Smooth muscle cell (in vitro differentiated cells): Measurements from ENCODE around the gene FFAR4. TPM values are rescaled to one million over a fixed set of nuclear protein-coding genes. Genes with fewer than 3 reads are reported as not detected.
"Not testable (repeated sequence)": the region's sequence is repeated elsewhere in the genome, so short reads cannot be mapped to it uniquely, and the experiment has no call there.

Experiments used
- DNase-seq: peaks from one replicate; lab custom pipeline; 2025; ENCODE audit not compliant: unreplicated experiment; lab: John Stamatoyannopoulos, UW
- H2AFZ ChIP-seq: fragments of 200-600 bp; sonication (generic); 2 replicates; pipeline ENCODE4 v1.6.0; 2016; ENCODE audit warnings: antibody characterized with exemption, low read depth, mild to moderate bottlenecking
- H3F3A ChIP-seq: fragments of 200-600 bp; sonication (generic); 2 replicates; pipeline ENCODE4 v1.6.0; 2017; ENCODE audit warnings: antibody characterized with exemption, low read depth
- H3K27ac ChIP-seq: fragments of 200-600 bp; sonication (generic); 2 replicates; pipeline ENCODE4 v1.5.1; 2016; ENCODE audit warnings: low read depth, mild to moderate bottlenecking
- H3K27me3 ChIP-seq: fragments of 200-600 bp; sonication (generic); 2 replicates; pipeline ENCODE4 v1.6.1; 2016; ENCODE audit warnings: low read depth, mild to moderate bottlenecking
- H3K36me3 ChIP-seq: fragments of 200-600 bp; sonication (generic); 2 replicates; pipeline ENCODE4 v1.5.1; 2016; ENCODE audit warnings: low read depth
- H3K4me1 ChIP-seq: fragments of 200-600 bp; sonication (generic); 2 replicates; pipeline ENCODE4 v1.5.1; 2016; ENCODE audit warnings: low read depth
- H3K4me2 ChIP-seq: fragments of 200-600 bp; sonication (generic); 2 replicates; pipeline ENCODE4 v1.6.0; 2016; ENCODE audit warnings: mild to moderate bottlenecking
- H3K4me3 ChIP-seq: fragments of 200-600 bp; sonication (generic); 2 replicates; pipeline ENCODE4 v1.5.1; 2016; ENCODE audit warnings: mild to moderate bottlenecking
- H3K79me2 ChIP-seq: fragments of 200-600 bp; sonication (generic); 2 replicates; pipeline ENCODE4 v1.6.0; 2016; ENCODE audit warnings: low read depth, mild to moderate bottlenecking
- H3K9ac ChIP-seq: fragments of 200-600 bp; sonication (generic); 2 replicates; pipeline ENCODE4 v1.6.0; 2016; ENCODE audit warnings: low read depth
- H3K9me3 ChIP-seq: fragments of 200-600 bp; sonication (generic); replicated peaks from 2 replicates; pipeline ENCODE4 v1.5.1; 2016; ENCODE audit warnings: low read depth
- H4K20me1 ChIP-seq: fragments of 200-600 bp; sonication (generic); 2 replicates; pipeline ENCODE4 v1.6.0; 2016; ENCODE audit warnings: low read depth
- WGBS: methylation state at CpG from one replicate; pipeline ENCODE4 v1.1.7; 2016; ENCODE audit warnings: low lambda C conversion rate; 5-methylcytosine and 5-hydroxymethylcytosine counted together
- polyA plus RNA-seq: library from polyadenylated mRNA; unstranded; fragments of >200 nt; fragmentation: Nextera tagmentation; extraction: Ambion mirVana; gene quantifications from 2 replicates; pipeline ENCODE4 v1.2.1, GENCODE V29; 2016
- total RNA-seq: library from RNA; depleted of rRNA; stranded (reverse); fragments of >200 nt; gene quantifications from 2 replicates; pipeline ENCODE4 v1.2.3, GENCODE V29; 2014
- TF ChIP-seq, protein P1 (sequence below): fragments of 200-600 bp; sonication (generic); IDR thresholded peaks from 2 replicates; pipeline ENCODE4 v1.5.1; 2017; ENCODE audit warnings: borderline replicate concordance, mild to moderate bottlenecking, antibody characterized with exemption; ENCODE audit not compliant: insufficient read depth, poor library complexity, severe bottlenecking

Gene FFAR4
- not detected in 2 replicates for total RNA-seq
- not detected in 2 replicates for polyA plus RNA-seq

- H3K79me2 ChIP-seq: no peaks in the 10 kb centered on the region
- no peaks in the 10 kb centered on the region for H3K36me3 ChIP-seq
- H3F3A ChIP-seq: no peaks in the 10 kb centered on the region
- no peaks in the 10 kb centered on the region for H4K20me1 ChIP-seq
- peak within 1 kb of the TSS; percentile 76 for H3K4me2 ChIP-seq
- no peak within 1 kb of the TSS for H3K27ac ChIP-seq
- H2AFZ ChIP-seq: no peak within 1 kb of the TSS
- H3K9me3 ChIP-seq: no peaks in the 10 kb centered on the region
- no peak within 1 kb of the TSS for H3K9ac ChIP-seq
- no peak for DNase-seq
- peaks cover 4% of the 10 kb centered on the region for H3K4me1 ChIP-seq
- 2% methylated on average over 81 of the region's 85 CpGs for WGBS
- H3K27me3 ChIP-seq: peaks cover 86% of the 10 kb centered on the region
- TF ChIP-seq, protein P1, sequence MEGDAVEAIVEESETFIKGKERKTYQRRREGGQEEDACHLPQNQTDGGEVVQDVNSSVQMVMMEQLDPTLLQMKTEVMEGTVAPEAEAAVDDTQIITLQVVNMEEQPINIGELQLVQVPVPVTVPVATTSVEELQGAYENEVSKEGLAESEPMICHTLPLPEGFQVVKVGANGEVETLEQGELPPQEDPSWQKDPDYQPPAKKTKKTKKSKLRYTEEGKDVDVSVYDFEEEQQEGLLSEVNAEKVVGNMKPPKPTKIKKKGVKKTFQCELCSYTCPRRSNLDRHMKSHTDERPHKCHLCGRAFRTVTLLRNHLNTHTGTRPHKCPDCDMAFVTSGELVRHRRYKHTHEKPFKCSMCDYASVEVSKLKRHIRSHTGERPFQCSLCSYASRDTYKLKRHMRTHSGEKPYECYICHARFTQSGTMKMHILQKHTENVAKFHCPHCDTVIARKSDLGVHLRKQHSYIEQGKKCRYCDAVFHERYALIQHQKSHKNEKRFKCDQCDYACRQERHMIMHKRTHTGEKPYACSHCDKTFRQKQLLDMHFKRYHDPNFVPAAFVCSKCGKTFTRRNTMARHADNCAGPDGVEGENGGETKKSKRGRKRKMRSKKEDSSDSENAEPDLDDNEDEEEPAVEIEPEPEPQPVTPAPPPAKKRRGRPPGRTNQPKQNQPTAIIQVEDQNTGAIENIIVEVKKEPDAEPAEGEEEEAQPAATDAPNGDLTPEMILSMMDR: no peak
- H3K4me3 ChIP-seq: peak within 1 kb of the TSS; percentile 38
Observed at GRCh38 chr10:93566435-93567276, at the start of gene FFAR4. FFAR4 (plus strand) TSS chr10:93566665; CDS start chr10:93566721, 56 bp downstream.

DNA sequence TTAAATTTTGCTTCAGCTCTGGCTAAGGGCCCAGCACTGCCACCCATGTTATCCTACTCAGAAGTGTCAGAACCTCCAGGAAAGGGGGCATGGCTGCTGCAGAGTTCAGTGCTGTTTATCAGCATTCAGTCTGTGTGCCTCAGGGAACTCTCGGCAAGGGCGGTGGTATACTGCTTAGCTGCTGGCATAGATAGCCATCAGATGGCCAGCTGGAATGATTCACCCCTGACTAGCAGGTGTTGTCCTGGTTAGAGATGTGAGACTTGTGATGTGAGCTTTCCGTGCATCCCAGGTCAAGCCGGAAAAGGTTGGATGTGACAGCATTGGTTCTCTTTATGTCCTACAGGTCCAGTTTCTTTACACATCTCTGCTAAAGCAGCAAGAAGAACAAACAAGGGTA lies 47.9 kb upstream of the FFAR4 start:
- Histone ChIP-seq H3K27me3 (no peaks in the 10 kb centered on the region), H3K4me3 (no peak overlapping the region), H3K27ac (no peak overlapping the region), H3K4me1 (no peaks in the 10 kb centered on the region), H3K36me3 (no peaks in the 10 kb centered on the region), H3K9me3 (no peaks in the 10 kb centered on the region), H4K20me1 (no peaks in the 10 kb centered on the region), H2AFZ (no peak overlapping the region), H3K79me2 (no peaks in the 10 kb centered on the region), H3K4me2 (no peak overlapping the region), H3K9ac (no peak overlapping the region), H3F3A (no peaks in the 10 kb centered on the region)
- no peak for DNase-seq
- TF ChIP-seq, protein P1: no peak
- WGBS: 85% methylated on average over 4 of the region's 4 CpGs

DNA sequence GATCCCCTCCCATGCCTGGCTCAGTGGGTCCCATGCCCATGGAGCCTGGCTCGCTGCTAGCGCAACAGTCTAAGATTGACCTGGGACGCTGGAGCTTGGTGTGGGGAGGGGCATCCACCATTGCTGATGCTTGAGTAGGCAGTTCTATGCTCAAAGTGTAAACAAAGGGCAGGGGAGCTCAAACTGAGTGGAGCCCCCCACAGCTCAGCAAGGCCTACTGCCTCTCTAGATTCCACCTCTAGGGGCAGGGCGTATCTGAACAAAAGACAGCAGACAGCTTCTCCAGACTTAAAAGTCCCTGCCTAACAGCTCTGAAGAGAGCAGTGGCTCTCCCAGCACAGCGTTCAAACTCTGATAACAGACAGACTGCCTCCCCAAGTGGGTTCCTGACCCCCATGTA lies 31.2 kb upstream of the FFAR4 start:
- Histone ChIP-seq H3K9me3 (no peaks in the 10 kb centered on the region), H3K4me3 (no peak overlapping the region), H3K36me3 (no peaks in the 10 kb centered on the region), H4K20me1 (no peaks in the 10 kb centered on the region), H3K9ac (no peak overlapping the region), H2AFZ (no peak overlapping the region), H3K27ac (no peak overlapping the region), H3K4me2 (no peak overlapping the region), H3F3A (no peaks in the 10 kb centered on the region), H3K27me3 (no peaks in the 10 kb centered on the region), H3K4me1 (no peaks in the 10 kb centered on the region), H3K79me2 (no peaks in the 10 kb centered on the region)
- TF ChIP-seq, protein P1: no peak
- 87% methylated on average over 5 of the region's 5 CpGs for WGBS
- DNase-seq: no peak

DNA sequence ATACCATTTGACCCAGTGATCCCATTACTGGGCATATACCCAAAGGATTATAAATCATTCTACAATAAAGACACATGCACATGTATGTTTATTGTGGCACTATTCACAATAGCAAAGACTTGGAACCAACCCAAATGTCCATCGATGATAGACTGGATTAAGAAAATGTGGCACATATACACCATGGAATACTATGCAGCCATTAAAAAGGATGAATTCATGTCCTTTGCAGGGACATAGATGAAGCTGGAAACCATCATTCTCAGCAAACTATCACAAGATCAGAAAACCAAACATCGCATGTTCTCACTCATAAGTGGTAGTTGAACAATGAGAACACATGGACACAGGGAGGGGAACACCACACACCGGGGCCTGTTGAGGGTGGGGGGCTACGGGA lies 25.6 kb upstream of the FFAR4 start:
- not testable (repeated sequence) for H3K79me2 ChIP-seq, H3K4me3 ChIP-seq, H3F3A ChIP-seq, H3K9ac ChIP-seq, H3K4me2 ChIP-seq, DNase-seq, H3K27me3 ChIP-seq, H3K36me3 ChIP-seq, H3K27ac ChIP-seq, H2AFZ ChIP-seq, H3K9me3 ChIP-seq, H3K4me1 ChIP-seq, H4K20me1 ChIP-seq
- WGBS: 97% methylated on average over 4 of the region's 4 CpGs
